Panc1 (cell line): ENCODE measurements around the gene PRKCQ.

Experiments
- REST ChIP-seq, 2 experiments: IDR thresholded peaks; 2 replicates each; pipeline ENCODE4 v1.6.1; 2011 to 2012; ENCODE audit warnings: low read depth in 2 of 2, control low read depth in 1 of 2, low read length in 1 of 2, mild to moderate bottlenecking in 1 of 2, moderate library complexity in 1 of 2; ENCODE audit not compliant: insufficient read depth in 1 of 2
- TF ChIP-seq, protein P1 (sequence below): fragments of 450-650 bp; IDR thresholded peaks from 2 replicates; pipeline ENCODE4 v1.5.1; 2017; ENCODE audit warnings: mild to moderate bottlenecking

GRCh38 chr10:6512182-6512581 is 67.9 kb downstream of the PRKCQ start:
- TF ChIP-seq, protein P1, sequence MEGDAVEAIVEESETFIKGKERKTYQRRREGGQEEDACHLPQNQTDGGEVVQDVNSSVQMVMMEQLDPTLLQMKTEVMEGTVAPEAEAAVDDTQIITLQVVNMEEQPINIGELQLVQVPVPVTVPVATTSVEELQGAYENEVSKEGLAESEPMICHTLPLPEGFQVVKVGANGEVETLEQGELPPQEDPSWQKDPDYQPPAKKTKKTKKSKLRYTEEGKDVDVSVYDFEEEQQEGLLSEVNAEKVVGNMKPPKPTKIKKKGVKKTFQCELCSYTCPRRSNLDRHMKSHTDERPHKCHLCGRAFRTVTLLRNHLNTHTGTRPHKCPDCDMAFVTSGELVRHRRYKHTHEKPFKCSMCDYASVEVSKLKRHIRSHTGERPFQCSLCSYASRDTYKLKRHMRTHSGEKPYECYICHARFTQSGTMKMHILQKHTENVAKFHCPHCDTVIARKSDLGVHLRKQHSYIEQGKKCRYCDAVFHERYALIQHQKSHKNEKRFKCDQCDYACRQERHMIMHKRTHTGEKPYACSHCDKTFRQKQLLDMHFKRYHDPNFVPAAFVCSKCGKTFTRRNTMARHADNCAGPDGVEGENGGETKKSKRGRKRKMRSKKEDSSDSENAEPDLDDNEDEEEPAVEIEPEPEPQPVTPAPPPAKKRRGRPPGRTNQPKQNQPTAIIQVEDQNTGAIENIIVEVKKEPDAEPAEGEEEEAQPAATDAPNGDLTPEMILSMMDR: no peak
- no peak for TF ChIP-seq REST (IDR thresholded peaks at IDR 0.05; ENCODE audit: insufficient read depth in 1 of 2, low read depth in 2 of 2, low read length in 1 of 2)
